CD14-positive monocyte (primary cell): ENCODE data around the gene PRLH. TPM values are rescaled to one million over a fixed set of nuclear protein-coding genes. Genes with fewer than 3 reads are reported as not detected.
"Not testable (repeated sequence)": the region's sequence is repeated elsewhere in the genome, so short reads cannot be mapped to it uniquely, and the experiment has no call there.

ENCODE experiments used
- DNase-seq, 3 donors: peaks; one replicate each; pipeline ENCODE4 v3.0.0-alpha.2; 2011 to 2022
- H2AFZ ChIP-seq: 2 replicates; pipeline ENCODE4 v1.6.0; 2012; ENCODE audit warnings: mild to moderate bottlenecking, low read depth, low read length, inconsistent platforms; ENCODE audit not compliant: insufficient read depth, poor library complexity, severe bottlenecking
- H3K27ac ChIP-seq, 2 donors: 1 replicate in 1 of 2; 2 replicates in 1 of 2; pipeline ENCODE4 v1.5.1; 2012 to 2013; ENCODE audit warnings: low read length in 2 of 2, control low read depth in 1 of 2, inconsistent platforms in 1 of 2, low read depth in 1 of 2, mild to moderate bottlenecking in 1 of 2
- H3K27me3 ChIP-seq, 2 donors: one replicate each; pipeline versions ENCODE4 v1.6.0 to v1.6.1; 2011 to 2013; ENCODE audit warnings: low read length in 2 of 2; ENCODE audit not compliant: control insufficient read depth in 2 of 2, insufficient read depth in 2 of 2
- H3K36me3 ChIP-seq, 2 donors: replicated peaks in 1 of 2; 1 replicate in 1 of 2; 2 replicates in 1 of 2; pipeline versions ENCODE4 v1.5.1 to v1.6.1; 2012 to 2013; ENCODE audit warnings: low read length in 2 of 2, control low read depth in 1 of 2, inconsistent platforms in 1 of 2, mild to moderate bottlenecking in 1 of 2; ENCODE audit not compliant: insufficient read depth in 2 of 2, control insufficient read depth in 1 of 2
- H3K4me1 ChIP-seq, 2 donors: 1 replicate in 1 of 2; 2 replicates in 1 of 2; pipeline versions ENCODE4 v1.5.1 to v1.6.1; 2012 to 2013; ENCODE audit warnings: low read length in 2 of 2, control low read depth in 1 of 2, inconsistent platforms in 1 of 2, mild to moderate bottlenecking in 1 of 2, moderate library complexity in 1 of 2; ENCODE audit not compliant: insufficient read depth in 2 of 2, control insufficient read depth in 1 of 2
- H3K4me2 ChIP-seq: replicated peaks from 2 replicates; pipeline ENCODE3; 2012; ENCODE audit warnings: low read length, moderate library complexity, mild to moderate bottlenecking; ENCODE audit not compliant: poor library complexity, severe bottlenecking; ENCODE audit errors: extremely low read depth
- H3K4me3 ChIP-seq, 3 experiments: fragments of 200-600 bp in 1 of 3; sonication (generic) in 1 of 3; replicated peaks in 1 of 3; 1 replicate in 2 of 3; 2 replicates in 1 of 3; pipeline ENCODE4 v1.5.1; 2011 to 2013; ENCODE audit warnings: low read length in 3 of 3, mild to moderate bottlenecking in 3 of 3, control low read depth in 2 of 3, low read depth in 2 of 3, inconsistent platforms in 1 of 3, moderate library complexity in 1 of 3
- H3K79me2 ChIP-seq: 2 replicates; pipeline ENCODE4 v1.6.0; 2012; ENCODE audit warnings: mild to moderate bottlenecking, control low read depth, inconsistent platforms, low read length, moderate library complexity; ENCODE audit not compliant: insufficient read depth
- H3K9ac ChIP-seq: 2 replicates; pipeline ENCODE4 v1.6.0; 2017; ENCODE audit warnings: low read length, mild to moderate bottlenecking; ENCODE audit not compliant: insufficient read depth, poor library complexity, severe bottlenecking
- H3K9me3 ChIP-seq, 2 donors: replicated peaks in 1 of 2; 1 replicate in 1 of 2; 2 replicates in 1 of 2; pipeline versions ENCODE4 v1.5.1 to v1.6.1; 2012 to 2013; ENCODE audit warnings: low read length in 2 of 2, control low read depth in 1 of 2; ENCODE audit not compliant: control insufficient read depth in 1 of 2, insufficient read depth in 1 of 2
- H4K20me1 ChIP-seq: 2 replicates; pipeline ENCODE4 v1.6.0; 2012; ENCODE audit warnings: mild to moderate bottlenecking, low read length, control low read depth, moderate library complexity; ENCODE audit not compliant: insufficient read depth
- H3K27ac Mint-ChIP-seq, 7 donors: one replicate each; pipeline ENCODE4 v1.8.0; 2020; ENCODE audit warnings: mild to moderate bottlenecking in 7 of 7, mixed read lengths in 7 of 7, moderate library complexity in 6 of 7, inconsistent platforms in 2 of 7
- H3K27me3 Mint-ChIP-seq, 3 donors: one replicate each; pipeline ENCODE4 v1.8.0; 2021 to 2022; ENCODE audit warnings: low read depth in 3 of 3, mild to moderate bottlenecking in 3 of 3, mixed read lengths in 3 of 3, moderate library complexity in 3 of 3, inconsistent platforms in 1 of 3
- H3K36me3 Mint-ChIP-seq, 2 donors: one replicate each; pipeline ENCODE4 v1.8.0; 2020; ENCODE audit warnings: mixed read lengths in 2 of 2, inconsistent platforms in 1 of 2, mild to moderate bottlenecking in 1 of 2
- H3K4me1 Mint-ChIP-seq: one replicate; pipeline ENCODE4 v1.8.0; 2020; ENCODE audit warnings: mild to moderate bottlenecking, mixed read lengths
- H3K4me3 Mint-ChIP-seq, 2 donors: one replicate each; pipeline ENCODE4 v1.8.0; 2020; ENCODE audit warnings: mild to moderate bottlenecking in 2 of 2, mixed read lengths in 2 of 2, moderate library complexity in 1 of 2
- H3K9me3 Mint-ChIP-seq, 7 donors: one replicate each; pipeline ENCODE4 v1.8.0; 2020 to 2022; ENCODE audit warnings: mixed read lengths in 7 of 7, mild to moderate bottlenecking in 6 of 7, moderate library complexity in 6 of 7, inconsistent platforms in 2 of 7
- WGBS: methylation state at CpG from one replicate; pipeline ENCODE4 v1.1.5; 2013; ENCODE audit warnings: missing lambda C conversion rate; ENCODE audit not compliant: insufficient coverage; 5-methylcytosine and 5-hydroxymethylcytosine counted together
- intact Hi-C, 2 donors: fragments of 100-400 bp; cut with micrococcal nuclease; formaldehyde crosslinking; loops; one replicate each; pipeline versions ENCODE4 v1.15.0 to v1.15.1; 2023
- polyA plus RNA-seq, 3 donors: library from polyadenylated mRNA; depleted of rRNA in 1 of 3; unstranded in 2 of 3; stranded (reverse) in 1 of 3; fragments of 300-500 nt in 2 of 3; fragments of >200 nt in 1 of 3; fragmentation: Illumina TruSeq in 2 of 3; gene quantifications; 1 replicate in 2 of 3; 2 replicates in 1 of 3; pipeline ENCODE4 v1.2.3, GENCODE V29; 2012 to 2021
- TF ChIP-seq, protein P1 (sequence below): fragments of 200-600 bp; IDR thresholded peaks from one replicate; pipeline ENCODE4 v1.8.0; 2022; ENCODE audit warnings: antibody characterized with exemption, mild to moderate bottlenecking

Gene PRLH
- polyA plus RNA-seq, 3 donors: not detected

DNA sequence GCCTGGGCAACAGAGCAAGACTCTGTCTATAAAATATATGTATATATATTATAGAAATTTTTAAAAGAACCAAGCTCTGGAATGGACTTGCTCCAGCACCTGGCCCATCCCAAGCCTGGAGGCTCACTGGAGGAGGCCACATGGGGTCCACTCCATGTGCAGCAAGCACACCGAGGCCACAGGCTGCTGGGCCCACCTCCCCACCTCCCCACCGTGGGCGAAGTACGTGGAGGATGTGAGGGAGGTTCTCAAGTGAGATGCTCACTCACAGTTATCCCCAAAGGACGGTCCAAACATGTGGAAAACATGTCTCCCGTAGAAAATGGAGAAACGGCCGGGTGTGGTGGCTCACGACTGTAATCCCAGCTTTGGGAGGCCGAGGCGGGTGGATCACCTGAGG is 38.0 kb downstream of the PRLH start:
- no peaks in the 10 kb centered on the region for H3K36me3 ChIP-seq
- 100% methylated on average over 5 of the region's 11 CpGs for WGBS
- H3K27me3 ChIP-seq: no peaks in the 10 kb centered on the region
- Mint-ChIP-seq H3K9me3 (peaks cover 0 to 4% (median 0%) of the 10 kb centered on the region in 7 donors), H3K36me3 (peaks cover 2 to 6% of the 10 kb centered on the region in 2 donors), H3K4me3 (no peak overlapping the region), H3K27me3 (peaks cover 5 to 17% (median 12%) of the 10 kb centered on the region in 3 donors), H3K4me1 (peaks cover 29% of the 10 kb centered on the region), H3K27ac (peak overlapping the region in 5 of 7 donors; percentile 30 to 94 (median 93))
- peaks cover 18% of the 10 kb centered on the region in 2 donors for H3K4me1 ChIP-seq
- no peak overlapping the region for H2AFZ ChIP-seq
- H3K79me2 ChIP-seq: no peaks in the 10 kb centered on the region
- no peak for DNase-seq
- no peak overlapping the region for H3K4me3 ChIP-seq
- H3K4me2 ChIP-seq: no peak overlapping the region
- no peaks in the 10 kb centered on the region for H3K9me3 ChIP-seq
- intact Hi-C loops: loop anchor here in 1 of 2 donors (10.0 kb wide), 1 partner anchor 60 kb away; no protein-coding TSS in a partner anchor
- no peak overlapping the region for H3K9ac ChIP-seq
- peak overlapping the region in 1 of 2 donors; percentile 5 for H3K27ac ChIP-seq
- TF ChIP-seq, protein P1, sequence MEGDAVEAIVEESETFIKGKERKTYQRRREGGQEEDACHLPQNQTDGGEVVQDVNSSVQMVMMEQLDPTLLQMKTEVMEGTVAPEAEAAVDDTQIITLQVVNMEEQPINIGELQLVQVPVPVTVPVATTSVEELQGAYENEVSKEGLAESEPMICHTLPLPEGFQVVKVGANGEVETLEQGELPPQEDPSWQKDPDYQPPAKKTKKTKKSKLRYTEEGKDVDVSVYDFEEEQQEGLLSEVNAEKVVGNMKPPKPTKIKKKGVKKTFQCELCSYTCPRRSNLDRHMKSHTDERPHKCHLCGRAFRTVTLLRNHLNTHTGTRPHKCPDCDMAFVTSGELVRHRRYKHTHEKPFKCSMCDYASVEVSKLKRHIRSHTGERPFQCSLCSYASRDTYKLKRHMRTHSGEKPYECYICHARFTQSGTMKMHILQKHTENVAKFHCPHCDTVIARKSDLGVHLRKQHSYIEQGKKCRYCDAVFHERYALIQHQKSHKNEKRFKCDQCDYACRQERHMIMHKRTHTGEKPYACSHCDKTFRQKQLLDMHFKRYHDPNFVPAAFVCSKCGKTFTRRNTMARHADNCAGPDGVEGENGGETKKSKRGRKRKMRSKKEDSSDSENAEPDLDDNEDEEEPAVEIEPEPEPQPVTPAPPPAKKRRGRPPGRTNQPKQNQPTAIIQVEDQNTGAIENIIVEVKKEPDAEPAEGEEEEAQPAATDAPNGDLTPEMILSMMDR: no peak
- H4K20me1 ChIP-seq: no peaks in the 10 kb centered on the region

DNA sequence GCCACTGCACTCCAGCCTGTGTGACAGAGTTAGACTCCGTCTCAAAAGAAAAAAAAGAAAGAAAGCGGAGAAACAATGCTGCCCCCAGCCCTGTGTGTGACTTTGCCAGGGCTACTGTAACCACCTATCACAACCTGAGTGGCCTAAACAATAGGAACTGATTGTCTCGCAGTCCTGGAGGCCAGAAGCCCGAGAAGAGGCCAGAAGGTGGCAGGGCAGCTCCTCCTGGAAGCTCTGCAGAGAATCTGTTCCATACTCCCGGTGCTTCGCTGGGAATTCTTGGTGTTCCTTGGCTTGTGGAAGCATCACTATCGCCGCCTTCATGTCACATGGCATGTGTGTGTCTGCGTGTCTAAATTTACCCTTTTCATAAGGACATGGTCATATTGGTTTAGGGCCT is 38.6 kb downstream of the PRLH start:
- intact Hi-C loops: loop anchor here in 1 of 2 donors (10.0 kb wide), 1 partner anchor 60 kb away; no protein-coding TSS in a partner anchor
- H3K9me3 ChIP-seq: no peaks in the 10 kb centered on the region
- no peak overlapping the region for H3K4me3 Mint-ChIP-seq

DNA sequence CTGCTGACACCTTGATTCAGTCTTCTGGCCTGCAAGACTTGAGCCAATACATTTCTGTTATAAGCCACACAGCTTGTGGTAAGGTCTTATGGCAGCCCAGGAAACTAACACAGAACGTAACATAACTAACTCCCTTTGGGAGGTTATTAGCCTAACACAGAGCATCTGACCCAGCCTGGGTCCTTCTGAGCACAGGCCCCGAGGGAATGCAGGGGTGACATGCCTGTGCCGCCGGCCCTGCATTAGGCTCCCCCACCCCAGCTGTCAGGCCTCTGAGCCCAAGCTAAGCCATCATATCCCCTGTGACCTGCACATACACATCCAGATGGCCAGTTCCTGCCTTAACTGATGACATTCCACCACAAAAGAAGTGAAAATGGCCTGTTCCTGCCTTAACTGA is 40.1 kb downstream of the PRLH start:
- not testable (repeated sequence) for H3K4me3 Mint-ChIP-seq, H3K79me2 ChIP-seq, H3K4me3 ChIP-seq, H4K20me1 ChIP-seq, H2AFZ ChIP-seq, H3K9me3 ChIP-seq, H3K27me3 ChIP-seq, H3K36me3 Mint-ChIP-seq, H3K4me2 ChIP-seq, H3K9ac ChIP-seq, H3K27ac ChIP-seq, H3K27ac Mint-ChIP-seq, H3K36me3 ChIP-seq, DNase-seq, H3K9me3 Mint-ChIP-seq
- Mint-ChIP-seq H3K27me3 (peaks cover 3 to 13% (median 10%) of the 10 kb centered on the region in 3 donors), H3K4me1 (peaks cover 20% of the 10 kb centered on the region)
- WGBS: 95% methylated on average over 4 of the region's 4 CpGs
- peaks cover 18% of the 10 kb centered on the region in 2 donors for H3K4me1 ChIP-seq
- intact Hi-C loops: loop anchor here in 1 of 2 donors (10.0 kb wide), 1 partner anchor 58 kb away; no protein-coding TSS in a partner anchor

More for the DNA sequence above, 38.6 kb downstream of the PRLH start:
- Histone ChIP-seq H3K4me2 (no peak overlapping the region), H3K9ac (no peak overlapping the region), H3K27ac (no peak overlapping the region), H3K27me3 (no peaks in the 10 kb centered on the region), H4K20me1 (no peaks in the 10 kb centered on the region), H3K36me3 (no peaks in the 10 kb centered on the region), H3K4me3 (no peak overlapping the region), H3K79me2 (no peaks in the 10 kb centered on the region), H2AFZ (no peak overlapping the region), H3K4me1 (peaks cover 18% of the 10 kb centered on the region in 2 donors)
- Mint-ChIP-seq H3K36me3 (peaks cover 2 to 6% of the 10 kb centered on the region in 2 donors), H3K27ac (peak overlapping the region in 4 of 7 donors; percentile 24 to 60 (median 40)), H3K9me3 (peaks cover 0 to 4% (median 0%) of the 10 kb centered on the region in 7 donors), H3K27me3 (peaks cover 6 to 15% (median 11%) of the 10 kb centered on the region in 3 donors), H3K4me1 (peaks cover 26% of the 10 kb centered on the region)
- WGBS: 81% methylated on average over 5 of the region's 9 CpGs
- TF ChIP-seq, protein P1: no peak
- no peak for DNase-seq
